ENCODE results near the gene KCNMA1. TPM values are rescaled to one million over a fixed set of nuclear protein-coding genes. Genes with fewer than 3 reads are reported as not detected.
A peak's percentile ranks its signal among the peaks of the same experiment; 100 is the strongest.

Gene KCNMA1
- total RNA-seq, 2 donors from 2014 or later: 168 to 188 TPM

GRCh38 chr10:76954838-76955237, 682.8 kb downstream of the KCNMA1 start:
- DNase-seq (ENCODE audit: low spot score) (no peak), ATAC-seq (ENCODE audit: insufficient number of reproducible peaks, low FRiP score, low read depth) (no peak)
- H3K36me3 ChIP-seq: peaks cover 27% of the 10 kb centered on the region
- H3K27me3 ChIP-seq (replicated peaks; ENCODE audit: insufficient read depth): no peaks in the 10 kb centered on the region
- no peak overlapping the region for H3K4me3 ChIP-seq
- H3K27ac ChIP-seq: no peak overlapping the region
- no peak for TF ChIP-seq CTCF (IDR thresholded peaks at IDR 0.05)
- H3K9me3 ChIP-seq: no peaks in the 10 kb centered on the region
- no peaks in the 10 kb centered on the region for H3K4me1 ChIP-seq (ENCODE audit: control insufficient read depth in 1 of 2, low read depth in 2 of 2)

GRCh38 chr10:76950354-76950753, 687.3 kb downstream of the KCNMA1 start:
- H3K36me3 ChIP-seq: peaks cover 30% of the 10 kb centered on the region
- H3K9me3 ChIP-seq: no peaks in the 10 kb centered on the region
- no peaks in the 10 kb centered on the region for H3K27me3 ChIP-seq (replicated peaks; ENCODE audit: insufficient read depth)
- H3K4me1 ChIP-seq (ENCODE audit: control insufficient read depth in 1 of 2, low read depth in 2 of 2): peaks cover 3 to 18% of the 10 kb centered on the region in 2 donors
- DNase-seq (ENCODE audit: low spot score) (no peak), ATAC-seq (ENCODE audit: insufficient number of reproducible peaks, low FRiP score, low read depth) (no peak)
- no peak overlapping the region for H3K27ac ChIP-seq
- no peak overlapping the region for H3K4me3 ChIP-seq
- TF ChIP-seq CTCF (IDR thresholded peaks at IDR 0.05): no peak

GRCh38 chr10:76946270-76946669, 691.3 kb downstream of the KCNMA1 start:
- ATAC-seq (ENCODE audit: insufficient number of reproducible peaks, low FRiP score, low read depth) (peak; percentile 93), DNase-seq (ENCODE audit: low spot score) (peak; percentile 4)
- Histone ChIP-seq H3K9me3 (no peaks in the 10 kb centered on the region), H3K27me3 (replicated peaks; ENCODE audit: insufficient read depth) (no peaks in the 10 kb centered on the region), H3K36me3 (peaks cover 29% of the 10 kb centered on the region), H3K4me1 (ENCODE audit: control insufficient read depth in 1 of 2, low read depth in 2 of 2) (peaks cover 3 to 21% of the 10 kb centered on the region in 2 donors), H3K27ac (no peak overlapping the region), H3K4me3 (no peak overlapping the region)
- no peak for TF ChIP-seq CTCF (IDR thresholded peaks at IDR 0.05)

DNA sequence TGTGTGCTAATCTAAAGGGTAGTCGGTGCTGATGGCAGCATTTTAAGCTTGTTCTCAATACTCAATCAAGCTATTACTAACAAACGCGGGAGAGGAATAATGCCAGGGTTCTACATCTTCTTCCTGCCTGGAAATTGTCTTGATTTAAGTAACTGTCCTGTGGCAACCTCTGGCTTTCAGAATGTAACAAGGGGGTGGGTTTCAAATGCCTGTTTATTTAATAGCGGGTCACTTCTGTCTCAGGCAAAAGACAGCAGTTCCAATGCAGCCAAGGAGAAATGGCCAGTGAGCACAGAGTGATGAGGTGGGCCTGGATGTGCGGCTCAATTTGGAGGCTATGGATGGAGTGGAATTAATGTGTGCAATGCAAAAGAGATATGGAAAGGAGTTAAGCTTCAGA, 692.4 kb downstream of the KCNMA1 start:
- ATAC-seq (ENCODE audit: insufficient number of reproducible peaks, low FRiP score, low read depth) (no peak), DNase-seq (ENCODE audit: low spot score) (no peak)
- Histone ChIP-seq H3K27ac (no peak overlapping the region), H3K4me1 (ENCODE audit: control insufficient read depth in 1 of 2, low read depth in 2 of 2) (peaks cover 3 to 21% of the 10 kb centered on the region in 2 donors), H3K4me3 (no peak overlapping the region), H3K27me3 (replicated peaks; ENCODE audit: insufficient read depth) (no peaks in the 10 kb centered on the region), H3K9me3 (no peaks in the 10 kb centered on the region), H3K36me3 (peaks cover 30% of the 10 kb centered on the region)
- TF ChIP-seq CTCF (IDR thresholded peaks at IDR 0.05): no peak

DNA sequence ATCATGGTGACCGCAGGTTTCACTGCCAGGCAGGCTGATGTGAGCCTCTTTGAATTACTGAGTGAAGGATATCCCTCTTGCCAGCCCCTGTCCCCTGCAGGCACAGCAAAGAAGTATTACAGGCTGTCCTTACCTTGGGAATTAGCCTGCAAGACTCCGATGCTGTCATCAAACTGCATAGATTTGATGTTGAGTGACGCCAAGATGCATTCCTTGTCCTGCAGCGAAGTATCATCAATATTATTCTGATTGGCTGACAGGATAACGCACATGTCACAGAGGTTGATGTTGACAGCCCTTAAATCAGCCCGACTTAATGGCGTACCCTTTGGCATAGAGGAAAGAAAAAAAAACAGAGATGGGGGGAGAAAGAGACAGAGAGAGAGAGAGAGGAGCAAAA, 693.0 kb downstream of the KCNMA1 start:
- DNase-seq (ENCODE audit: low spot score) (no peak), ATAC-seq (ENCODE audit: insufficient number of reproducible peaks, low FRiP score, low read depth) (no peak)
- Histone ChIP-seq H3K4me1 (ENCODE audit: control insufficient read depth in 1 of 2, low read depth in 2 of 2) (peaks cover 3 to 21% of the 10 kb centered on the region in 2 donors), H3K27me3 (replicated peaks; ENCODE audit: insufficient read depth) (no peaks in the 10 kb centered on the region), H3K9me3 (no peaks in the 10 kb centered on the region), H3K4me3 (no peak overlapping the region), H3K27ac (no peak overlapping the region), H3K36me3 (peaks cover 35% of the 10 kb centered on the region)
- no peak for TF ChIP-seq CTCF (IDR thresholded peaks at IDR 0.05)
